ENCODE data around the gene BPI. TPM values are rescaled to one million over a fixed set of nuclear protein-coding genes. Genes with fewer than 3 reads are reported as not detected.

Gene BPI
- total RNA-seq, 1 experiment from 2014 or later = not detected

- Histone ChIP-seq H3K9me3 (ENCODE audit: control insufficient read depth, insufficient read depth, low read depth, low read length) (no peaks in the 10 kb centered on the region), H3K27ac (ENCODE audit: low read length) (no peak overlapping the region), H3K4me3 (ENCODE audit: low read depth in 2 of 2, low read length in 2 of 2) (no peak overlapping the region), H3K4me1 (ENCODE audit: control insufficient read depth, insufficient read depth, low read length) (no peaks in the 10 kb centered on the region), H3K36me3 (ENCODE audit: control insufficient read depth, insufficient read depth, low read length) (no peaks in the 10 kb centered on the region), H3K27me3 (ENCODE audit: control insufficient read depth, insufficient read depth, low read length) (no peaks in the 10 kb centered on the region)
- BruUV-seq (replicated peaks) = no TSS peak
- POLR2A ChIA-PET = no interaction called here
- ATAC-seq = no peak
- TF ChIP-seq CTCF (IDR thresholded peaks at IDR 0.05) (no peak), REST (IDR thresholded peaks at IDR 0.05; ENCODE audit: insufficient read depth in 1 of 2, low read depth in 2 of 2, low read length in 1 of 2) (no peak), SIN3A (IDR thresholded peaks at IDR 0.05; ENCODE audit: borderline replicate concordance, insufficient read depth, low read depth, low read length) (no peak), POLR2AphosphoS5 (IDR thresholded peaks at IDR 0.05; ENCODE audit: low read depth, low read length) (no peak), TCF7L2 (IDR thresholded peaks at IDR 0.05; ENCODE audit: low read depth, low read length) (no peak)
- CTCF ChIA-PET = interaction anchor here (0.7 kb wide), 2 partner anchors 22 to 86 kb away, joined by 3 read pairs; no protein-coding TSS in a partner anchor
- in situ Hi-C loops (cut with HindIII; ENCODE audit: low pct_unique_long_range_greater_than_20kb, low sequenced_read_pairs) (no loop called here), intact Hi-C loops (cut with micrococcal nuclease; ENCODE audit: unreplicated experiment) (no loop called here)
- DNase-seq (ENCODE audit: low read depth, low spot score) = no peak
These were observed 50.3 kb downstream of the BPI start for GRCh38 chr20:38354227-38354626.

DNA sequence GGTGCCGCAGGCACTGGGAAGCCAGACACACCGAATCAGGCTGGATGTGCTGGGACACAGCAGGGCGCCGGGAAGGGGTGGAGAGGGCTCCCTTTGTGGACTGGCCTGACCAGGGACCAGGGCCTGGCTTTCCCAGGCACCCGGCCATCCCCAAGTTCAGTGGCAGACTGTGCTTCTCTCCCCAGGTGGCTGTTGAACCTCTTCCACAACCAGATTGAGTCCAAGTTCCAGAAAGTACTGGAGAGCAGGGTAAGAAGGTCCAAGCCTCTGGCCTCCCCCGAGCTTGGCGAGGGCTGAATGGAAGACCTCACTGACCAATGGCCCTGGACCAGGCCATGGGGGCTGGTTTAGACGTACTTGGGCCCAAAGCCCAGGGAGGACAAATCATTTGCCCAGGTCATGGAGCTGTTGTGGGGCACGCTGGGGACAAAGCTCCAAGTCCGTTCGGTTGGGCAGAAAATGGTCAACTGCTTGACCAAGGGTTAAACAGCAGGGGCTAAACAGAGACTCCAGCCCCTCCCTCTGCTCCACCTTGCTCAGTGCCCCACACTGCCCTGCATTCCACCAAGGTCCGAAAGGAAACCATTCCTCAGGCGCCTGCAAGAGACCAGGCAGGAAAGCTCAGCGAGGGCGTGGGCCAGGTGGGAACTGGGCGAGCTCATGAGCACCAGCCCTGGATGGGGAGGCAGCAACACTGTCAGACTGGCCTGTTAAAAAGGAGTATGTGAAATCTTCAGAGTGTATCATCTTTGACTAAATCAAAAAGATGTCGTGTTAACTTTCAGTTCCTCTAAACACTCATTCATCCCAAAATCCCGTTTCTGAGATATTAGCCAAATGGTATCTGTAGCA, 51.4 kb downstream of the BPI start:
- in situ Hi-C loops (cut with HindIII; ENCODE audit: low pct_unique_long_range_greater_than_20kb, low sequenced_read_pairs) (no loop called here), intact Hi-C loops (cut with micrococcal nuclease; ENCODE audit: unreplicated experiment) (no loop called here)
- no peaks in the 10 kb centered on the region for H3K27me3 ChIP-seq (ENCODE audit: control insufficient read depth, insufficient read depth, low read length)
- ATAC-seq (peak; percentile 50; the same call in 1 of the 2 replicates), DNase-seq (ENCODE audit: low read depth, low spot score) (no peak)
- TF ChIP-seq REST (IDR thresholded peaks at IDR 0.05; ENCODE audit: insufficient read depth in 1 of 2, low read depth in 2 of 2, low read length in 1 of 2) = no peak
- TF ChIP-seq TCF7L2 (IDR thresholded peaks at IDR 0.05; ENCODE audit: low read depth, low read length) = no peak
- no peak for TF ChIP-seq SIN3A (IDR thresholded peaks at IDR 0.05; ENCODE audit: borderline replicate concordance, insufficient read depth, low read depth, low read length)
- TF ChIP-seq POLR2AphosphoS5 (IDR thresholded peaks at IDR 0.05; ENCODE audit: low read depth, low read length) = no peak
- TF ChIP-seq CTCF (IDR thresholded peaks at IDR 0.05) = no peak
- no peaks in the 10 kb centered on the region for H3K4me1 ChIP-seq (ENCODE audit: control insufficient read depth, insufficient read depth, low read length)
- H3K4me3 ChIP-seq (ENCODE audit: low read depth in 2 of 2, low read length in 2 of 2) = no peak overlapping the region
- H3K36me3 ChIP-seq (ENCODE audit: control insufficient read depth, insufficient read depth, low read length) = no peaks in the 10 kb centered on the region
- no peaks in the 10 kb centered on the region for H3K9me3 ChIP-seq (ENCODE audit: control insufficient read depth, insufficient read depth, low read depth, low read length)
- CTCF ChIA-PET = no interaction called here
- no peak overlapping the region for H3K27ac ChIP-seq (ENCODE audit: low read length)
- no TSS peak for BruUV-seq (replicated peaks)
- POLR2A ChIA-PET = no interaction called here

Measured in Panc1 (cell line).